NCI-H1930 (cell line): ENCODE measurements around the gene CDH23.

ENCODE experiments used
- DNase-seq, 2 experiments: peaks; one replicate each; lab custom pipeline; 2025; lab: John Stamatoyannopoulos, UW

CDH23 gene

DNA sequence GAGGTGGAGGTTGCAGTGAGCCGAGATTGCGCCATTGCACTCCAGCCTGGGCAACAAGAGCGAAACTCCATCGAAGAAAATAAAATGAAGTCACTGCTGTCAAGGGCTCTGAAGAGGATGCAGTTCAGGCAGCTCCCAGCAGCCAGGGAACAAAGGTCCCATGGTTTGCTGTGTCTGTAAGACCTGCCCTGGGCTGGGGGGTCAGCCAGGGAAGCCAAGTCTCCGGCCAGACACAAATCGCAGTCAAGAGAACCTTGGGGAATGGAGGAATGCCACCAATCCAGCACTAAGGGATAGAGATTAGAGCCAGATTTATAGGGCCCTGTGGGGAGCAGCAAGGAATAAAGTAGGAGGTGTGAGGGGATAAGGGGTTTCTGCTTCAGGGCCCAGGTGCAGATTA is 405.5 kb downstream of the CDH23 start:
- DNase-seq, result no peak

DNA sequence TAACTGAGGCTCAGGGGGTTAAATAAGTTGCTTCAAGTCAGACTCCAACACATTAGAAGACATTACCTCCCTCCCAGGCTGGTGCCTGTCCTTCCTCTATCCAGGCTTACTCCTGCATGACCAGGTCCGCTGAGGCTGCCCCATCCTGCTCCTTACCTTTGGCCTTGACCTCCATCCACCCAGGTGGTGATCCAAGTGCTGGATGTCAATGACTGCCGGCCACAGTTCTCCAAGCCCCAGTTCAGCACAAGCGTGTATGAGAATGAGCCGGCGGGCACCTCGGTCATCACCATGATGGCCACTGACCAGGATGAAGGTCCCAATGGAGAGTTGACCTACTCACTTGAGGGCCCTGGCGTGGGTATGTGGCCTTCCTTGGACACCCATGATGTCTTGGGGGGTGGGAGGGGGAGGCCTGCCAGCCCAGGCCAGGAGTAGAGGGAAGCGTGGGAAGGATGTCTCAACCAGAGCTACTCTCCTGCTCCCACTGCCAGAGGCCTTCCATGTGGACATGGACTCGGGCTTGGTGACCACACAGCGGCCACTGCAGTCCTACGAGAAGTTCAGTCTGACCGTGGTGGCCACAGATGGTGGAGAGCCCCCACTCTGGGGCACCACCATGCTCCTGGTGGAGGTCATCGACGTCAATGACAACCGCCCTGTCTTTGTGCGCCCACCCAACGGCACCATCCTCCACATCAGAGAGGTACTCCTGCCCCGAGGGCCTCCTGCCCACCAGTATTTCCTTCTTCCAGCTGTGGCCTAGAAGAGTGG is 406.2 kb downstream of the CDH23 start:
- no peak for DNase-seq

GRCh38 chr10:71804077-71804476 is 407.4 kb downstream of the CDH23 start:
- no peak for DNase-seq

DNA sequence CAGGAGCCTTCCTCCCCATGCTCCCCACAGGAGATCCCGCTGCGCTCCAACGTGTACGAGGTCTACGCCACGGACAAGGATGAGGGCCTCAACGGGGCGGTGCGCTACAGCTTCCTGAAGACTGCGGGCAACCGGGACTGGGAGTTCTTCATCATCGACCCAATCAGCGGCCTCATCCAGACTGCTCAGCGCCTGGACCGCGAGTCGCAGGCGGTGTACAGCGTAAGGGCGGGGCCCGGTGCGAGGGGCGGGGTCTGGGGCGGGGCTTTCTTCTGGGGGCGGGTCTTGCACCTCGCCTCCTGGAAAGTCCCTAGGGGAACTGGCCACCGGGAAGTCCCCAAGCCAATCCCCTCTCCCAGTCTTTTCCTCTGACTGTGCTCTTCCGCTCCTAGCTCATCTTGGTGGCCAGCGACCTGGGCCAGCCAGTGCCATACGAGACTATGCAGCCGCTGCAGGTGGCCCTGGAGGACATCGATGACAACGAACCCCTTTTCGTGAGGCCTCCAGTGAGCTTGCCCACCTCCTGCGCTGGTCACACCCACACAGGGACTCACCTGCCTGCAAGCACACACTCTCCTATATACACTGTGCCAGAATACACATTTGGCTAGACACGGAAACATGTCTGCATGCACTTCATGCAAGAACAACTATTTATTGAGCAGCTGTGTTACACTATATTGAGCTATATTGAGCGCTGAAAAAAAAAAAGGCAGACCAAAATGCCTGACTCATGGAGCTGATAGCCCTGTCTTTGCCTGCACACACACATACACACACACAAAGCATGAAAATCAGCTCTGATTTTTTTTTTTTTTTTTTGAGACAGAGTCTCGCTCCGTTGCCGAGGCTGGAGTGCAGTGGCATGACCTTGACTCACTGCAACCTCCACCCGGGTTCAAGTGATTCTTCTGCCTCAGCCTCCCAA is 409.3 kb downstream of the CDH23 start:
- DNase-seq, result no peak

GRCh38 chr10:71806704-71807556 is 410.2 kb downstream of the CDH23 start:
- DNase-seq, result no peak

DNA sequence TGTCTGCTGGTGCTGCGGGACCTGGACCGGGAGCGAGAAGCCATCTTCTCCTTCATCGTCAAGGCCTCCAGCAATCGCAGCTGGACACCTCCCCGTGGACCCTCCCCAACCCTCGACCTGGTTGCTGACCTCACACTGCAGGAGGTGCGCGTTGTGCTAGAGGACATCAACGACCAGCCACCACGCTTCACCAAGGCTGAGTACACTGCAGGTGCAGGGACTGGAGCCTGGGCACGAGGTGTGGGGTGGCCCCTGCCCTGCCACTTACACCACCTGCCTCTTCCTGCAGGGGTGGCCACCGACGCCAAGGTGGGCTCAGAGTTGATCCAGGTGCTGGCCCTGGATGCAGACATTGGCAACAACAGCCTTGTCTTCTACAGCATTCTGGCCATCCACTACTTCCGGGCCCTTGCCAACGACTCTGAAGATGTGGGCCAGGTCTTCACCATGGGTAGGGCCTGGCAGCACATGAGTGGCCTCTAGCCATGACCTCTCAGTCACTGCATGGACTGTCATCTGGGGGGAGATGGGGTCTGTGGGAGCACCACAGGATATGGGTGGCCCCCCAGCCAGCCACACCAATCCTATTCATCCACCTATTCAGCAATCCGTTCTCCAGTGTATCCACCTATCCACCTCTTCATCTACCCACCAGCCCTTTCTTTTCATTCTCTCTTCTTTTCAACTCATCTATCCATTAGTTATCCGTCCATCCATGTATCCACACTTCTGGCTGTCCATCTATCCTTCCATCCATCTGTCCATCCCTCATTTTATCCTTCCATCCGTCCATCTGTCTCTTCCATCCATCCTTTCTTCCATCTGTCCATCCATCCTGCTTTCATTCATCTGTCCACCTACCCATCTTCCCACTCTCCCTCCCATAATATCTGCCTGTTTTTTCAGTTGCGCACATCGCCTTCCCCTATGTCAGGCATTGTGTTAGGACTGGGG is 411.1 kb downstream of the CDH23 start:
- no peak for DNase-seq

- DNase-seq, result no peak
Observed at GRCh38 chr10:71809628-71810027, 412.9 kb downstream of the CDH23 start.

DNA sequence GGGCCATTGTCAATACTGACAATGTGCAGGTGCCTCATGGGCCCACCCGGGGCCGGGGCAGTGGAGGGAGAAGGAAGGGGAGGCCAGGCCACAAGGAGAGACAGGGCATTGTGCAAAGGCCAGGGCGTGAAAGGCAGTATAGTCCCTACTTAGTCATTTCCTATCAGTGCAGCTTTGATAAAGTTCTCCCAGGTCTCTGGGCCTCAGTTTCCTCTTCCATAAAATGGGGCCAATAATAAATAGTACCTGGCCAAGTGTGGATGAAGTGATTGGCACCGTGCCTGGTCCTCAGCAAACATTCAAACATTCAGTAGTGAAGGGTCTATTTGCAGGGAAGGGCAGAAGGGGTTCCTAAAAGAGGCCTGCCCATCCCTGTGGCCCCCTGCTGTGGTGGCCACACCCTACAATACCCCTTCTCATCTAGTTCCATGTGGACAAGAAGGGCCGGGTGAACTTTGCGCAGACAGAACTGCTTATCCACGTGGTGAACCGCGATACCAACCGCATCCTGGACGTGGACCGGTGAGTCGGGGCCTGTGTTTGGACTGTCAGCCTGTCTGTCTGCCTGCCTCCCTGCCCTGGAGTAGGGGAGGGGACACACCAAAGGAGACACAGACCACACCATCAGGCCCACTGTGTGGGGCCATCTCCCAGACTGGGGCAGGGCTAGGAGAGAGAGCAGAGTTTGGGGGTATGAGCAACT is 413.5 kb downstream of the CDH23 start:
- no peak for DNase-seq

- DNase-seq, result no peak
Observed at GRCh38 chr10:71811351-71811750, 414.6 kb downstream of the CDH23 start.

DNA sequence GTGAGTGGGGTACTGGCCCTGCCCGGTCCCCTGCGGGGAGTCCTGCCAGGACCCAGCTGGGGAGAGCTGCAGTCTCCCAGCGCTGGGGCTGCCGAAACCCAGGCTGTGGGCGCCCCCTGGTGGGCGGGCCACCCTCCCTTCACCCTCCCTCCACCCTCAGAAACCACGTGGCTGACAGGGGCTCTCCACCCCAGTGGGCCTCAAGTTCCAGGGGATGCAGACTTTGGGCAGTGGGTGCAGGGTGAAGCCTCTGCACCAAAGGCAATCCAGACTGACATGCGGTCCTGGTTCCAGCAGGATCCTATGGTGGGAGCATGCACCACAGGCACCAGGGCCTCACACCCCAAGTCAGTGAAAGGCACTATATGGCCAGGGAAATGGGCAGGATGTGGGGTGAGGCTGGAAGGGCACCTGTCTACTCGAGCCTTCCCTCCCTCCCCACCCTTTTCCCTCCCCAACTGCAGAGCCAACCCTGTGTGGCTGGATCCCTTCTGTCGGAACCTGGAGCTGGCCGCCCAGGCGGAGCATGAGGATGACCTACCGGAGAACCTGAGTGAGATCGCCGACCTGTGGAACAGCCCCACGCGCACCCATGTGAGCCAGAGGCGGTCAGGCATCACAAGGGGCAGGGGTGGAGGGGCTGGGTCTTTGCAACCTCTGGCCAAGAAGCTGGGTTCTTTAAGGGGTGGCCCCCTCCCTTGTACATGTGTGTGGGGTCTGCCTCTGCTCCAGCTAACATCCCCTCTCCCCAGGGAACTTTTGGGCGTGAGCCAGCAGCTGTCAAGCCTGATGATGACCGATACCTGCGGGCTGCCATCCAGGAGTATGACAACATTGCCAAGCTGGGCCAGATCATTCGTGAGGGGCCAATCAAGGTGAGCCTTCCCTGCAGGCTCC is 415.5 kb downstream of the CDH23 start:
- DNase-seq, result peak in 1 of 2 experiments; percentile 13

GRCh38 chr10:71812913-71813590 is 416.3 kb downstream of the CDH23 start:
- no peak for DNase-seq

GRCh38 chr10:71814922-71815411 is 418.2 kb downstream of the CDH23 start:
- no peak for DNase-seq

DNA sequence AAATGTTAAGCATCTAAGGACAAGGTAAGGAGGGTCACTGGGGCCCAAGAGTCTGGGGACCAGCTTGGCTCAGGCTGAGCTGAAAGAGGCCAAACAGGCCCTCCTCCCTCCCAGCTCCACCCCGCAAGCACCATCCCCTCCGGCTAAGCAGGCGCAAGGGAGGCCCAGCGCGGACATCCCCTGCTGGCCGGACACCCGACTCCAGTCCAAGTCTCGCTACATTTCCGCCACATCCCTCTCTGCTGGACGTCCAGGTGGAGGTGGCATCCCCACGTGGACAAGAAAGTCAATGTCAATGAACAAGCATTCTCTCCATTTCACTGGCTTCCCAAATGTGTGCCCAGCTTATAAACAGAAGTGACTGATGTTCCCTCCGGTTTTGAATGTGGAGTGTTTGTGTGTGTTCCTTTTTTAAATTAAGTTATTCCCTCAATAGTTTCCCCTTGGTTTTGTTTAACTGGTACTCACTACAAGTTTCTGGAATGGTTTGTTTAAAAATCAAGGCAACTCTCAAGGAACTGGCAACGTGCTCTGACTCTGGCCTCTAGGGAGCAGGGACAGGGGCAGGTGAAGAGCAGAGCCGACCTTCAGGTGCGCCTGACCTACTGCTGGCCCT is 418.9 kb downstream of the CDH23 start:
- no peak for DNase-seq

GRCh38 chr10:71816421-71816851 is 419.7 kb downstream of the CDH23 start:
- no peak for DNase-seq

GRCh38 chr10:71816936-71817618 is 420.4 kb downstream of the CDH23 start:
- no peak for DNase-seq

GRCh38 chr10:71817831-71818655 is 421.3 kb downstream of the CDH23 start:
- DNase-seq, result no peak
